Activated naive CD4-positive, alpha-beta T cell treated with anti-CD3 and anti-CD28 coated beads, Interleukin-2, amount 10 ng/mL, durations not matched to agents 7 days and 5 days (primary cell): Measurements from ENCODE around the gene NAGS.
"Not testable (repeated sequence)": the region's sequence is repeated elsewhere in the genome, so short reads cannot be mapped to it uniquely, and the experiment has no call there.

Source experiments
- CTCF ChIA-PET: fragments of 350-600 bp; sonication (Branson Sonifier 250); formaldehyde crosslinking; loops from one replicate; lab custom pipeline; 2021; ENCODE audit warnings: antibody characterized with exemption; lab: Charles Lee
- DNase-seq: peaks from one replicate; pipeline ENCODE4 v3.0.0-alpha.2; 2020
- H3K27ac Mint-ChIP-seq: one replicate; pipeline ENCODE4 v1.8.0; 2021; ENCODE audit warnings: mild to moderate bottlenecking, moderate library complexity, mixed read lengths
- H3K27me3 Mint-ChIP-seq: one replicate; pipeline ENCODE4 v1.8.0; 2021; ENCODE audit warnings: mild to moderate bottlenecking, mixed read lengths
- H3K36me3 Mint-ChIP-seq: one replicate; pipeline ENCODE4 v1.8.0; 2021; ENCODE audit warnings: mixed read lengths
- H3K4me1 Mint-ChIP-seq: one replicate; pipeline ENCODE4 v1.8.0; 2021; ENCODE audit warnings: mixed read lengths
- H3K4me3 Mint-ChIP-seq: one replicate; pipeline ENCODE4 v1.8.0; 2021; ENCODE audit warnings: mild to moderate bottlenecking, moderate library complexity, mixed read lengths
- H3K9me3 Mint-ChIP-seq: one replicate; pipeline ENCODE4 v1.8.0; 2021; ENCODE audit warnings: mixed read lengths

Gene NAGS

GRCh38 chr17:43992641-43993040 lies 11.8 kb upstream of the NAGS start:
- CTCF ChIA-PET = interaction anchor here (4.2 kb wide), 2 partner anchors 48 to 113 kb away, joined by 32 to 57 read pairs; partner anchors contain the start of gene PPY
- no peak overlapping the region for H3K4me3 Mint-ChIP-seq
- H3K9me3 Mint-ChIP-seq = no peaks in the 10 kb centered on the region
- no peak for DNase-seq
- no peaks in the 10 kb centered on the region for H3K36me3 Mint-ChIP-seq
- H3K27ac Mint-ChIP-seq = no peak overlapping the region
- peaks cover 24% of the 10 kb centered on the region for H3K27me3 Mint-ChIP-seq
- no peaks in the 10 kb centered on the region for H3K4me1 Mint-ChIP-seq

- Mint-ChIP-seq H3K4me3 (no peak overlapping the region), H3K9me3 (no peaks in the 10 kb centered on the region), H3K27ac (no peak overlapping the region), H3K4me1 (no peaks in the 10 kb centered on the region), H3K36me3 (no peaks in the 10 kb centered on the region), H3K27me3 (peaks cover 12% of the 10 kb centered on the region)
- CTCF ChIA-PET = interaction anchor here (1.2 to 4.2 kb wide), 8 partner anchors 11 to 115 kb away, joined by 3 to 57 read pairs (median 6); partner anchors contain the start of gene PPY
- DNase-seq = peak; percentile 76
Measured at GRCh38 chr17:43994272-43995149, 9.9 kb upstream of the NAGS start.

GRCh38 chr17:43995150-43995471 lies 9.3 kb upstream of the NAGS start:
- DNase-seq = no peak
- Mint-ChIP-seq H3K27me3 (peaks cover 12% of the 10 kb centered on the region), H3K4me3 (no peak overlapping the region), H3K4me1 (no peaks in the 10 kb centered on the region), H3K27ac (no peak overlapping the region), H3K9me3 (no peaks in the 10 kb centered on the region), H3K36me3 (no peaks in the 10 kb centered on the region)
- CTCF ChIA-PET = interaction anchor here (0.6 to 4.2 kb wide), 7 partner anchors 38 to 116 kb away, joined by 3 to 57 read pairs (median 4); partner anchors contain the start of genes MPP2 and PPY

- H3K36me3 Mint-ChIP-seq, H3K4me1 Mint-ChIP-seq, H3K4me3 Mint-ChIP-seq, DNase-seq, H3K27ac Mint-ChIP-seq, H3K9me3 Mint-ChIP-seq: not testable (repeated sequence)
- peaks cover 21% of the 10 kb centered on the region for H3K27me3 Mint-ChIP-seq
- CTCF ChIA-PET = interaction anchor here (1.3 to 2.3 kb wide), 5 partner anchors 36 to 119 kb away, joined by 3 to 9 read pairs (median 4); no protein-coding TSS in a partner anchor
Measured at GRCh38 chr17:43997180-43997579, 7.2 kb upstream of the NAGS start.

- Mint-ChIP-seq H3K4me1 (no peaks in the 10 kb centered on the region), H3K36me3 (no peaks in the 10 kb centered on the region), H3K4me3 (no peak overlapping the region), H3K27me3 (peaks cover 19% of the 10 kb centered on the region), H3K27ac (no peak overlapping the region), H3K9me3 (no peaks in the 10 kb centered on the region)
- CTCF ChIA-PET = interaction anchor here (0.9 to 2.3 kb wide), 7 partner anchors 10 to 120 kb away, joined by 3 to 9 read pairs (median 3); no protein-coding TSS in a partner anchor
- DNase-seq = no peak
Measured at GRCh38 chr17:43998552-43998951, 5.9 kb upstream of the NAGS start.

- Mint-ChIP-seq H3K9me3 (no peaks in the 10 kb centered on the region), H3K4me1 (peaks cover under 1% of the 10 kb centered on the region), H3K27me3 (peaks cover 24% of the 10 kb centered on the region), H3K4me3 (no peak overlapping the region), H3K36me3 (no peaks in the 10 kb centered on the region), H3K27ac (no peak overlapping the region)
- DNase-seq = no peak
- CTCF ChIA-PET = interaction anchor here (0.9 to 2.3 kb wide), 4 partner anchors 10 to 121 kb away, joined by 3 to 9 read pairs (median 4); no protein-coding TSS in a partner anchor
Measured at GRCh38 chr17:43999024-43999423, 5.4 kb upstream of the NAGS start.

- Mint-ChIP-seq H3K9me3 (no peaks in the 10 kb centered on the region), H3K4me3 (no peak overlapping the region), H3K36me3 (no peaks in the 10 kb centered on the region), H3K4me1 (peaks cover 6% of the 10 kb centered on the region), H3K27me3 (peaks cover 37% of the 10 kb centered on the region), H3K27ac (no peak overlapping the region)
- CTCF ChIA-PET = interaction anchor here (1.0 kb wide), 1 partner anchor 90 kb away, joined by 4 read pairs; no protein-coding TSS in a partner anchor
- DNase-seq = no peak
Measured at GRCh38 chr17:44000141-44000860, 4.1 kb upstream of the NAGS start.

- DNase-seq = no peak
- peaks cover 44% of the 10 kb centered on the region for H3K27me3 Mint-ChIP-seq
- CTCF ChIA-PET = no interaction called here
- no peak overlapping the region for H3K4me3 Mint-ChIP-seq
- peaks cover 9% of the 10 kb centered on the region for H3K4me1 Mint-ChIP-seq
- no peaks in the 10 kb centered on the region for H3K36me3 Mint-ChIP-seq
- no peaks in the 10 kb centered on the region for H3K9me3 Mint-ChIP-seq
- no peak overlapping the region for H3K27ac Mint-ChIP-seq
Measured at GRCh38 chr17:44000871-44001460, 3.5 kb upstream of the NAGS start.

- no peak for DNase-seq
- Mint-ChIP-seq H3K4me3 (no peak overlapping the region), H3K4me1 (peaks cover 14% of the 10 kb centered on the region), H3K27ac (no peak overlapping the region), H3K27me3 (peaks cover 49% of the 10 kb centered on the region), H3K36me3 (peaks cover 2% of the 10 kb centered on the region), H3K9me3 (no peaks in the 10 kb centered on the region)
- CTCF ChIA-PET = interaction anchor here (1.4 kb wide), 1 partner anchor 57 kb away, joined by 9 read pairs; no protein-coding TSS in a partner anchor
Measured at GRCh38 chr17:44001461-44001920, 2.9 kb upstream of the NAGS start.

- H3K4me3 Mint-ChIP-seq = no peak overlapping the region
- H3K36me3 Mint-ChIP-seq = peaks cover 2% of the 10 kb centered on the region
- H3K9me3 Mint-ChIP-seq = no peaks in the 10 kb centered on the region
- H3K27ac Mint-ChIP-seq = no peak overlapping the region
- CTCF ChIA-PET = interaction anchor here (1.0 to 1.4 kb wide), 2 partner anchors 39 to 58 kb away, joined by 3 to 9 read pairs; no protein-coding TSS in a partner anchor
- H3K27me3 Mint-ChIP-seq = peaks cover 57% of the 10 kb centered on the region
- no peak for DNase-seq
- H3K4me1 Mint-ChIP-seq = peaks cover 20% of the 10 kb centered on the region
Measured at GRCh38 chr17:44002141-44002848, 2.1 kb upstream of the NAGS start.

GRCh38 chr17:44004761-44005526 lies 522 bp downstream of the NAGS start:
- Mint-ChIP-seq H3K9me3 (no peaks in the 10 kb centered on the region), H3K4me1 (peaks cover 36% of the 10 kb centered on the region), H3K27me3 (peaks cover 67% of the 10 kb centered on the region), H3K27ac (no peak overlapping the region), H3K36me3 (peaks cover 9% of the 10 kb centered on the region), H3K4me3 (peak overlapping the region; percentile 51)
- DNase-seq = peak; percentile 46
- CTCF ChIA-PET = no interaction called here

- H3K27ac Mint-ChIP-seq = no peak overlapping the region
- peaks cover 36% of the 10 kb centered on the region for H3K4me1 Mint-ChIP-seq
- H3K4me3 Mint-ChIP-seq = peak overlapping the region; percentile 79
- peaks cover 67% of the 10 kb centered on the region for H3K27me3 Mint-ChIP-seq
- peaks cover 11% of the 10 kb centered on the region for H3K36me3 Mint-ChIP-seq
- CTCF ChIA-PET = interaction anchor here (0.9 kb wide), 1 partner anchor 36 kb away, joined by 5 read pairs; no protein-coding TSS in a partner anchor
- H3K9me3 Mint-ChIP-seq = no peaks in the 10 kb centered on the region
- peak; percentile 51 for DNase-seq
Measured at GRCh38 chr17:44005527-44006271, 1.3 kb downstream of the NAGS start.
